GM12872 (cell line): ENCODE results near the gene UXS1.

Experiments used
- TF ChIP-seq, protein P1 (sequence below): IDR thresholded peaks from 3 replicates; pipeline ENCODE4 v1.5.1; 2011; ENCODE audit warnings: low read depth, mild to moderate bottlenecking, low read length, moderate library complexity; ENCODE audit not compliant: insufficient read depth

Gene UXS1

DNA sequence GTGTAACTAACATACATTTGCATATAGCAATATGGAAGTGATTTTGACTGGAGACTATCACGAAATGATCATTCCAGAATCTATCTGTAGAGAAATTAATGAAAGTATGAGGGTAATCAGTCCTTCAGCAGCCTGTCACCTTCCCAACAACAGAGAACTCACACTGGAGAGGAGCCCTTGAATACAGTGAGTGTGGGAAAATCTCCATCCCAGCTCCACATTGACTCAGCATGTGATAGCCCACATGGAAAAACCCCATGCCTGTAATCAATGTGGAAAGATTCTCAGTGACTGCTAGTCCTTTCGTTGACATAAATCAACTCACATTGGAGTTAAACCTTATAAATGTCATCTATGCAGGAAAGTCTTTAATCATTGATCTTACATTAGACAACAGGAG lies 13.1 kb upstream of the UXS1 start:
- TF ChIP-seq, protein P1, sequence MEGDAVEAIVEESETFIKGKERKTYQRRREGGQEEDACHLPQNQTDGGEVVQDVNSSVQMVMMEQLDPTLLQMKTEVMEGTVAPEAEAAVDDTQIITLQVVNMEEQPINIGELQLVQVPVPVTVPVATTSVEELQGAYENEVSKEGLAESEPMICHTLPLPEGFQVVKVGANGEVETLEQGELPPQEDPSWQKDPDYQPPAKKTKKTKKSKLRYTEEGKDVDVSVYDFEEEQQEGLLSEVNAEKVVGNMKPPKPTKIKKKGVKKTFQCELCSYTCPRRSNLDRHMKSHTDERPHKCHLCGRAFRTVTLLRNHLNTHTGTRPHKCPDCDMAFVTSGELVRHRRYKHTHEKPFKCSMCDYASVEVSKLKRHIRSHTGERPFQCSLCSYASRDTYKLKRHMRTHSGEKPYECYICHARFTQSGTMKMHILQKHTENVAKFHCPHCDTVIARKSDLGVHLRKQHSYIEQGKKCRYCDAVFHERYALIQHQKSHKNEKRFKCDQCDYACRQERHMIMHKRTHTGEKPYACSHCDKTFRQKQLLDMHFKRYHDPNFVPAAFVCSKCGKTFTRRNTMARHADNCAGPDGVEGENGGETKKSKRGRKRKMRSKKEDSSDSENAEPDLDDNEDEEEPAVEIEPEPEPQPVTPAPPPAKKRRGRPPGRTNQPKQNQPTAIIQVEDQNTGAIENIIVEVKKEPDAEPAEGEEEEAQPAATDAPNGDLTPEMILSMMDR = no peak

DNA sequence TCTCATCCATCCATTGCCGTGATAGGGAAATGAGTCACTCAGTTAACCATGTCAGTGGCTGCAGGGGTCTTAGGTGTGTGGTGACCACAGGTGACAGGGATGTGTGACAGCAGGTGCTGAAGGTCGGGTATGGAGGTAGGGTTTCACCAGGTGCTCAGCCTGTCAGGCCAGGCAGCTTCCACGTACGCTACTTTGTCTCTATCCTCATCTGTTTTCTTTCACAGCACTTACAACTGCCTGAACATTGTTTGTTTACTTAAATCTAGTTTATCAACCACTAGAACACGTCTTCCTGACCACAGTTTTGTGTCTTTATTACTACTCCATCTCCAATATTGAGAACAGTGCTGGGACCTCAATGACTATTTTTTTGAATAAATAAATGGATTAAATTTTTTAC lies 11.4 kb upstream of the UXS1 start:
- TF ChIP-seq, protein P1 = no peak

DNA sequence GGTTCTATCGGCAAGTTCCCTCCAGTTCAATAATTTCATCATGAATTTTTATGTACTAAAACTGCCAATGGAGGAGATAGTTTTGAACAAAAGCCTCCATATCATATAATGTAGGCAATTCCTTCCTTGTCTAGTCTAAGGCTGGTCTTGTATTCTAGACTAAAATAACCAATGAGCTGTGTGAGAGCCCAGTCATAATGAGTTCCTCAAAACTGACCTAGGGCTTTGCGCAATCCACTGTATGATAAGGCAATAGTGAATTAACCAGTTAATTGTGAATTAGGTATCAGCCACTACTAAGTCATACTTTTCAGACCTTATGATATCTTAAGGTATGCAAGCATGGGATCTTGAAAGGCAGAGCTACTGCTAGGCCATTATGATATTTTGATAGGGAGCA lies 7.6 kb upstream of the UXS1 start:
- TF ChIP-seq, protein P1 = no peak

DNA sequence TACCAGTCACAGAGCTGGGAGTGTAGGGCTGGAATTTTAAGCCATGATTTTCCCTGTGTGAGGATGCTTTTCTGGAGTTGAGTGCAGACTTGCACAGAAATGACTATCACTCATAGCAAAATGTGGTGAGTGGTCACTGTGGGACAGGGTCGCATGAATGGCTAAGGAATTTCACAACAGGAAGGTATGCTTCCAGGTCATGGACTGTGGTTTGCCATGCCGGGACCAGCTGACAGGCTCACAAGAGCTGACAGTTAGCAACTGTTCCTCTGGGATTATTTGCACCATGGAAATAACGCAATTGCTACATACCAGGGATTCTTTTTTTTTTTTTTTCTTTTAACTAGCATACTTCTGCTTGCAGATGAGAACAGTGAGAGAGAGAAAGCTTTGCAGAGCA lies 3.8 kb upstream of the UXS1 start:
- TF ChIP-seq, protein P1 = no peak

DNA sequence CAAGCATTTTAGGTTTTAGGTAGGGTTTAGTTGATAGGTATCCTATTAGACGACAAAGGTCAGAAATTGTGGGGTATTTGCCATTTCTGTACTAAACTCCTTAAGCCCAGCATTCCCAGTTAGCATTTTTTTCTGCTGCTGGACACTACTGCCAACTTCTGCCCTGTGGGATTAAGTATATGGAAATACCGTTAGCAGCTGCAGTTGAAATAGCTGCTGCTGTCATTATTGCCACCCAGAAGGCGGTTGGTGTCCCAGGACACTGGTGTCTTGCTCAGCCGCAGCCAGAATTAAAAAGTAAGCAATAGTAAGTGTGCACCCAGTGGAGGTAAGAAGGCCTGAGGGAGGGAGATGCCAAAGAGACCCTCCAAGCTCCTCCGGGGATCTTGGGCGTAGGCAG lies 1.9 kb upstream of the UXS1 start:
- TF ChIP-seq, protein P1 = no peak

DNA sequence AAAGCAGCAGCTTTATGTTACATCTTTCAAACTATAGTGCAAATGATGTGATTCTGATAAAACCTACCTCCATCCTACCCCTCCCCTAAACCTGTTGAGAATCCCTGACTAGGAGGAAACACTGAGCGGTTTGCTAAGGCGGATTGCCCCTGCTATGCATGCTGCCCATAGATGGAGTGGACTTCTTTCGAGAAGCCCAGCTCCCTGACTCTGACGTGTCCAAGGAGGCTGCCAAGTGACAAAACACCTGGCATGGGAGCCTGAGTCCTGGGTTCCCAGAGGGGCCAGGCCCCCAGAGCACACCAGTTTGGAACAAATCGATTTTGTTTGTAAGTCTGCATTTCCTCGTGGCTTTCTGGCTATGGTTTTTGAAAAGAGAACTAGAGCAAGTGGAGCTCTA lies 1.4 kb upstream of the UXS1 start:
- TF ChIP-seq, protein P1 = no peak

DNA sequence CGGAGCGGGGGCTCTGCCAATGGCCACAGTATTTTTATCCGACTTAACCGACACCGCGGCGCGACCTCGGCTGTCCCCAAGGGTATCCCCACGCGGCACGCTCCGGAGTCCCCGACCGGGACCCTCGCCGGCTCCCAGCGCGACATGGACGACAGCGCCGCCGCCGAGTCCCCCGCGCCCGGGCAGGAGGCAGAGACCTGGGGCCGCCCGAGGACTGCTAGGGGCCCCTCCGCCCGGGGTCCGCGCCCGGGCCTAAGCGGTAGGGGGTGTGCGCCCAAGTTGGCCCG lies 468 bp downstream of the UXS1 start:
- TF ChIP-seq, protein P1 = no peak
